SK-N-SH (cell line): ENCODE data around the gene FBXO10. TPM values are rescaled to one million over a fixed set of nuclear protein-coding genes. Genes with fewer than 3 reads are reported as not detected.

Experiments
- CTCF ChIA-PET: fragments of 300-600, 350-600 bp; formaldehyde crosslinking; extraction: SDS; loops from one replicate; lab custom pipeline; 2021; lab: Yijun Ruan, JAX
- POLR2A ChIA-PET: fragments of 350-600 bp; sonication (Branson Sonifier 250); formaldehyde crosslinking; extraction: SDS; loops from one replicate; lab custom pipeline; 2020; ENCODE audit warnings: antibody characterized with exemption, inconsistent platforms; lab: Yijun Ruan, JAX
- DNase-seq: peaks from one replicate; pipeline ENCODE4 v3.0.0; 2012
- H2AFZ ChIP-seq: fragments of 200-600 bp; sonication (generic); 2 replicates; pipeline ENCODE4 v1.8.1; 2016; ENCODE audit warnings: antibody characterized with exemption, mild to moderate bottlenecking, low read depth
- H3F3A ChIP-seq: fragments of 200-600 bp; sonication (generic); replicated peaks from 2 replicates; pipeline ENCODE3; 2016; ENCODE audit warnings: antibody characterized with exemption, mild to moderate bottlenecking; ENCODE audit not compliant: insufficient read depth
- H3K27ac ChIP-seq, 2 experiments: fragments of 200-500 bp in 1 of 2; fragments of 200-600 bp in 1 of 2; sonication (Bioruptor generic) in 1 of 2; sonication (generic), shearing (Covaris generic) in 1 of 2; 2 replicates each; pipeline versions ENCODE4 v1.5.1 to v1.6.1; 2014 to 2016; ENCODE audit warnings: low read depth in 2 of 2, inconsistent platforms in 1 of 2, low read length in 1 of 2, mild to moderate bottlenecking in 1 of 2, mixed read lengths in 1 of 2
- H3K27me3 ChIP-seq: fragments of 200-600 bp; sonication (generic), shearing (Covaris generic); 2 replicates; pipeline ENCODE4 v1.6.1; 2016; ENCODE audit warnings: mixed run types; ENCODE audit not compliant: insufficient read depth
- H3K36me3 ChIP-seq, 2 experiments: fragments of 200-500 bp in 1 of 2; fragments of 200-600 bp in 1 of 2; sonication (Bioruptor generic) in 1 of 2; sonication (generic) in 1 of 2; replicated peaks in 1 of 2; 2 replicates each; pipeline versions ENCODE3 to v1.5.1; 2014 to 2016; ENCODE audit warnings: low read length in 1 of 2, mild to moderate bottlenecking in 1 of 2; ENCODE audit not compliant: insufficient read depth in 2 of 2, control insufficient read depth in 1 of 2
- H3K4me1 ChIP-seq, 2 experiments: fragments of 200-500 bp in 1 of 2; fragments of 200-600 bp in 1 of 2; sonication (Bioruptor generic) in 1 of 2; sonication (generic), shearing (Covaris generic) in 1 of 2; 2 replicates each; pipeline versions ENCODE4 v1.5.1 to v1.6.1; 2014 to 2016; ENCODE audit warnings: low read depth in 1 of 2, low read length in 1 of 2, mixed run types in 1 of 2; ENCODE audit not compliant: insufficient read depth in 2 of 2, control insufficient read depth in 1 of 2
- H3K4me2 ChIP-seq: fragments of 200-600 bp; sonication (generic), shearing (Covaris generic); 2 replicates; pipeline ENCODE4 v1.6.1; 2017; ENCODE audit warnings: mixed run types
- H3K4me3 ChIP-seq, 2 experiments: fragments of 200-500 bp in 1 of 2; fragments of 200-600 bp in 1 of 2; sonication (Bioruptor generic) in 1 of 2; sonication (generic), shearing (Covaris generic) in 1 of 2; 2 replicates each; pipeline versions ENCODE4 v1.5.1 to v1.8.1; 2014 to 2016; ENCODE audit warnings: low read depth in 2 of 2, inconsistent platforms in 1 of 2, low read length in 1 of 2, mild to moderate bottlenecking in 1 of 2, mixed read lengths in 1 of 2, moderate library complexity in 1 of 2
- H3K79me2 ChIP-seq: fragments of 200-600 bp; sonication (generic); 2 replicates; pipeline ENCODE4 v1.8.1; 2017; ENCODE audit warnings: mild to moderate bottlenecking; ENCODE audit not compliant: insufficient read depth
- H3K9ac ChIP-seq: fragments of 200-600 bp; sonication (generic); 2 replicates; pipeline ENCODE4 v1.6.1; 2017; ENCODE audit warnings: mixed run types
- H3K9me2 ChIP-seq: fragments of 200-600 bp; sonication (generic); 2 replicates; pipeline ENCODE4 v1.6.1; 2017; ENCODE audit warnings: mixed run types
- H3K9me3 ChIP-seq: fragments of 200-600 bp; sonication (generic); 2 replicates; pipeline ENCODE4 v1.6.1; 2017; ENCODE audit warnings: mixed run types, mild to moderate bottlenecking, moderate library complexity
- H4K20me1 ChIP-seq: fragments of 200-600 bp; sonication (generic); 2 replicates; pipeline ENCODE4 v1.6.1; 2017; ENCODE audit warnings: mild to moderate bottlenecking, mixed run types; ENCODE audit not compliant: insufficient read depth
- FOSL2 ChIP-seq: IDR thresholded peaks from 2 replicates; pipeline ENCODE4 v1.4.0; 2012; ENCODE audit warnings: low read depth, mild to moderate bottlenecking, moderate library complexity, borderline replicate concordance
- FOXJ3 ChIP-seq: sonication (generic); formaldehyde crosslinking; IDR thresholded peaks from 2 replicates; pipeline ENCODE4 v1.5.1; 2020; ENCODE audit warnings: mild to moderate bottlenecking, missing genetic modification reagents
- FOXM1 ChIP-seq: IDR thresholded peaks from 2 replicates; pipeline ENCODE4 v1.4.0; 2012; ENCODE audit warnings: low read depth, mild to moderate bottlenecking
- GATA2 ChIP-seq: sonication (generic); formaldehyde crosslinking; IDR thresholded peaks from 2 replicates; pipeline ENCODE4 v1.5.0; 2020; ENCODE audit warnings: mild to moderate bottlenecking, missing genetic modification reagents
- JUND ChIP-seq: IDR thresholded peaks from 2 replicates; pipeline ENCODE4 v1.4.0; 2012
- MXI1 ChIP-seq: IDR thresholded peaks from 2 replicates; pipeline ENCODE4 v1.6.1; 2012; ENCODE audit warnings: mild to moderate bottlenecking, low read depth, low read length, improper control_type of control experiment
- NRF1 ChIP-seq: IDR thresholded peaks from 2 replicates; pipeline ENCODE4 v1.6.1; 2012; ENCODE audit warnings: low read depth, mild to moderate bottlenecking, low read length
- RAD21 ChIP-seq: IDR thresholded peaks from 2 replicates; pipeline ENCODE4 v1.6.1; 2012; ENCODE audit warnings: mild to moderate bottlenecking, low read length
- RCOR1 ChIP-seq: fragments of 150-350 bp; IDR thresholded peaks from 2 replicates; pipeline ENCODE4 v1.6.1; 2017; ENCODE audit warnings: antibody characterized with exemption, low read length
- RFX5 ChIP-seq: IDR thresholded peaks from 2 replicates; pipeline ENCODE4 v1.6.1; 2012; ENCODE audit warnings: mild to moderate bottlenecking, improper control_type of control experiment, low read length
- RXRA ChIP-seq: IDR thresholded peaks from 2 replicates; pipeline ENCODE4 v1.4.0; 2012; ENCODE audit warnings: low read depth, mild to moderate bottlenecking, borderline replicate concordance
- SIN3A ChIP-seq: IDR thresholded peaks from 2 replicates; pipeline ENCODE4 v1.6.1; 2012; ENCODE audit warnings: low read depth, mild to moderate bottlenecking, low read length, moderate library complexity, borderline replicate concordance
- SMC3 ChIP-seq: IDR thresholded peaks from 2 replicates; pipeline ENCODE4 v1.6.1; 2012; ENCODE audit warnings: low read depth, low read length, improper control_type of control experiment
- TCF12 ChIP-seq: IDR thresholded peaks from 2 replicates; pipeline ENCODE4 v1.4.0; 2012
- WGBS: methylation state at CpG from one replicate; pipeline ENCODE4 v1.1.6; 2017; ENCODE audit warnings: low lambda C conversion rate; 5-methylcytosine and 5-hydroxymethylcytosine counted together
- polyA plus RNA-seq, 3 experiments: library from polyadenylated mRNA; depleted of rRNA; stranded (reverse); fragments of >200 nt; gene quantifications; 2 replicates each; pipeline ENCODE4 v1.2.3, GENCODE V29; 2012
- TF ChIP-seq, protein P1 (sequence below): fragments of 200-600 bp; sonication (generic); IDR thresholded peaks from 2 replicates; pipeline ENCODE4 v1.6.1; 2017; ENCODE audit warnings: antibody characterized with exemption, mild to moderate bottlenecking, moderate library complexity
- TF ChIP-seq, protein P2 (sequence below): IDR thresholded peaks from 2 replicates; pipeline ENCODE4; 2012
- TF ChIP-seq, protein P3 (sequence below): fragments of 150-350 bp; IDR thresholded peaks from 2 replicates; pipeline ENCODE4 v1.6.1; 2016; ENCODE audit warnings: mild to moderate bottlenecking, low read depth, low read length
- TF ChIP-seq, protein P4 (sequence below): IDR thresholded peaks from 2 replicates; pipeline ENCODE4 v1.6.1; 2012; ENCODE audit warnings: mild to moderate bottlenecking, low read depth, low read length, moderate library complexity

FBXO10 gene
- polyA plus RNA-seq, 1 of the 3 experiments (the other 2 are of a cell fraction) = 10.1 TPM

DNA sequence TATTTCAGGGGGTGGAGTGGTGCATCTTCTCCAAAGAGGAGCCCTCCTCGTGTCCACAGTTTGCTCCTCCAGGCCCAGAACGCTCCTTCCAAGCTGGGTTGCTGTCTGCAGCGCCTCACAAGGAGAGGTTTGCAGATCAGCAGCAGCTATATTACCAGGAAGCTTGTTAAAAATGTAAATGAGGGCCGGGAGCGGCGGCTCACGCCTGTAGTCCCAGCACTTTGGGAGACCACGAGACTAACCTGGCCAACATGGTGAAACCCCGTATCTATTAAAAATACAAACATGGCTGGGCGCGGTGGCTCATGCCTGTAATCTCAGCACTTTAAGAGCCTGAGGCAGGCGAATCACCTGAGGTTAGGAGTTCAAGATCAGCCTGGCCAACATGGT lies 49.6 kb upstream of the FBXO10 start:
- Histone ChIP-seq H2AFZ (no peak overlapping the region), H3K27ac (no peak overlapping the region), H3F3A (no peaks in the 10 kb centered on the region), H3K27me3 (no peaks in the 10 kb centered on the region; the same call in 1 of the 2 replicates), H3K9me2 (no peaks in the 10 kb centered on the region), H3K36me3 (no peaks in the 10 kb centered on the region), H3K9me3 (no peaks in the 10 kb centered on the region), H3K79me2 (no peaks in the 10 kb centered on the region), H3K4me1 (peaks cover 0 to 23% of the 10 kb centered on the region in 2 experiments; a peak in 2 of 4 replicates), H4K20me1 (no peaks in the 10 kb centered on the region), H3K9ac (no peak overlapping the region), H3K4me3 (no peak overlapping the region), H3K4me2 (no peak overlapping the region)
- DNase-seq = no peak
- ChIA-PET CTCF (interaction anchor here (0.7 to 1.9 kb wide), 4 partner anchors 12 to 107 kb away, joined by 3 to 4 read pairs (median 3); no protein-coding TSS in a partner anchor), POLR2A (no interaction called here)
- WGBS = 68% methylated on average over 11 of the region's 12 CpGs
- TF ChIP-seq TCF12 (no peak), FOXJ3 (CRISPR knock-in tag) (no peak), JUND (no peak), GATA2 (CRISPR knock-in tag) (no peak), FOSL2 (no peak), MXI1 (no peak), NRF1 (no peak), RFX5 (no peak), FOXM1 (no peak), RAD21 (no peak), RXRA (no peak), SIN3A (no peak), RCOR1 (no peak), SMC3 (no peak)
- TF ChIP-seq, protein P1, sequence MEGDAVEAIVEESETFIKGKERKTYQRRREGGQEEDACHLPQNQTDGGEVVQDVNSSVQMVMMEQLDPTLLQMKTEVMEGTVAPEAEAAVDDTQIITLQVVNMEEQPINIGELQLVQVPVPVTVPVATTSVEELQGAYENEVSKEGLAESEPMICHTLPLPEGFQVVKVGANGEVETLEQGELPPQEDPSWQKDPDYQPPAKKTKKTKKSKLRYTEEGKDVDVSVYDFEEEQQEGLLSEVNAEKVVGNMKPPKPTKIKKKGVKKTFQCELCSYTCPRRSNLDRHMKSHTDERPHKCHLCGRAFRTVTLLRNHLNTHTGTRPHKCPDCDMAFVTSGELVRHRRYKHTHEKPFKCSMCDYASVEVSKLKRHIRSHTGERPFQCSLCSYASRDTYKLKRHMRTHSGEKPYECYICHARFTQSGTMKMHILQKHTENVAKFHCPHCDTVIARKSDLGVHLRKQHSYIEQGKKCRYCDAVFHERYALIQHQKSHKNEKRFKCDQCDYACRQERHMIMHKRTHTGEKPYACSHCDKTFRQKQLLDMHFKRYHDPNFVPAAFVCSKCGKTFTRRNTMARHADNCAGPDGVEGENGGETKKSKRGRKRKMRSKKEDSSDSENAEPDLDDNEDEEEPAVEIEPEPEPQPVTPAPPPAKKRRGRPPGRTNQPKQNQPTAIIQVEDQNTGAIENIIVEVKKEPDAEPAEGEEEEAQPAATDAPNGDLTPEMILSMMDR = no peak
- TF ChIP-seq, protein P2, sequence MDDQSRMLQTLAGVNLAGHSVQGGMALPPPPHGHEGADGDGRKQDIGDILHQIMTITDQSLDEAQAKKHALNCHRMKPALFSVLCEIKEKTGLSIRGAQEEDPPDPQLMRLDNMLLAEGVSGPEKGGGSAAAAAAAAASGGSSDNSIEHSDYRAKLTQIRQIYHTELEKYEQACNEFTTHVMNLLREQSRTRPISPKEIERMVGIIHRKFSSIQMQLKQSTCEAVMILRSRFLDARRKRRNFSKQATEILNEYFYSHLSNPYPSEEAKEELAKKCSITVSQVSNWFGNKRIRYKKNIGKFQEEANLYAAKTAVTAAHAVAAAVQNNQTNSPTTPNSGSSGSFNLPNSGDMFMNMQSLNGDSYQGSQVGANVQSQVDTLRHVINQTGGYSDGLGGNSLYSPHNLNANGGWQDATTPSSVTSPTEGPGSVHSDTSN = no peak
- TF ChIP-seq, protein P3, sequence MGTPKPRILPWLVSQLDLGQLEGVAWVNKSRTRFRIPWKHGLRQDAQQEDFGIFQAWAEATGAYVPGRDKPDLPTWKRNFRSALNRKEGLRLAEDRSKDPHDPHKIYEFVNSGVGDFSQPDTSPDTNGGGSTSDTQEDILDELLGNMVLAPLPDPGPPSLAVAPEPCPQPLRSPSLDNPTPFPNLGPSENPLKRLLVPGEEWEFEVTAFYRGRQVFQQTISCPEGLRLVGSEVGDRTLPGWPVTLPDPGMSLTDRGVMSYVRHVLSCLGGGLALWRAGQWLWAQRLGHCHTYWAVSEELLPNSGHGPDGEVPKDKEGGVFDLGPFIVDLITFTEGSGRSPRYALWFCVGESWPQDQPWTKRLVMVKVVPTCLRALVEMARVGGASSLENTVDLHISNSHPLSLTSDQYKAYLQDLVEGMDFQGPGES = no peak
- TF ChIP-seq, protein P4, sequence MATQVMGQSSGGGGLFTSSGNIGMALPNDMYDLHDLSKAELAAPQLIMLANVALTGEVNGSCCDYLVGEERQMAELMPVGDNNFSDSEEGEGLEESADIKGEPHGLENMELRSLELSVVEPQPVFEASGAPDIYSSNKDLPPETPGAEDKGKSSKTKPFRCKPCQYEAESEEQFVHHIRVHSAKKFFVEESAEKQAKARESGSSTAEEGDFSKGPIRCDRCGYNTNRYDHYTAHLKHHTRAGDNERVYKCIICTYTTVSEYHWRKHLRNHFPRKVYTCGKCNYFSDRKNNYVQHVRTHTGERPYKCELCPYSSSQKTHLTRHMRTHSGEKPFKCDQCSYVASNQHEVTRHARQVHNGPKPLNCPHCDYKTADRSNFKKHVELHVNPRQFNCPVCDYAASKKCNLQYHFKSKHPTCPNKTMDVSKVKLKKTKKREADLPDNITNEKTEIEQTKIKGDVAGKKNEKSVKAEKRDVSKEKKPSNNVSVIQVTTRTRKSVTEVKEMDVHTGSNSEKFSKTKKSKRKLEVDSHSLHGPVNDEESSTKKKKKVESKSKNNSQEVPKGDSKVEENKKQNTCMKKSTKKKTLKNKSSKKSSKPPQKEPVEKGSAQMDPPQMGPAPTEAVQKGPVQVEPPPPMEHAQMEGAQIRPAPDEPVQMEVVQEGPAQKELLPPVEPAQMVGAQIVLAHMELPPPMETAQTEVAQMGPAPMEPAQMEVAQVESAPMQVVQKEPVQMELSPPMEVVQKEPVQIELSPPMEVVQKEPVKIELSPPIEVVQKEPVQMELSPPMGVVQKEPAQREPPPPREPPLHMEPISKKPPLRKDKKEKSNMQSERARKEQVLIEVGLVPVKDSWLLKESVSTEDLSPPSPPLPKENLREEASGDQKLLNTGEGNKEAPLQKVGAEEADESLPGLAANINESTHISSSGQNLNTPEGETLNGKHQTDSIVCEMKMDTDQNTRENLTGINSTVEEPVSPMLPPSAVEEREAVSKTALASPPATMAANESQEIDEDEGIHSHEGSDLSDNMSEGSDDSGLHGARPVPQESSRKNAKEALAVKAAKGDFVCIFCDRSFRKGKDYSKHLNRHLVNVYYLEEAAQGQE = no peak
